Measurements from ENCODE around the gene ADIG. TPM values are rescaled to one million over a fixed set of nuclear protein-coding genes. Genes with fewer than 3 reads are reported as not detected.

ADIG gene
- not detected in 2 replicates for total RNA-seq

DNA sequence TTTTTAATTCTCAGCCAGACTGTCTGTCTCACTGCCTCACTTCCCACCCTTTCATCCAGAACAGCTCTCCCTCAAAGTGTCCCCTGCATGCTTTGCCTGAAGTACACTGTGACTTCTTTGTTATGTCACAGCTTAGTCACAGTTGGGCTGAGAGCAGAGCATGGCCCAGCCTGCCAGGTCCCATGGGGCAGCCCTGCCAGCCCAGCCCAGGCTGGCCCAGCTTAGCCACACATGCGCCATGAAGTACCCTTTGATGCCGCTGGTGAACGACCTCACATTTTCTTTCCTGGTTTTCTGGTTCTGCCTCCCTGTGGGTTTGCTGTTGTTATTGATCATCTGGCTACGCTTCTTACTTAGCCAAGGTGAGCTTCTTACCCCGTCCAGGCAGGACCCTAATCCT, at the start of gene ADIG:
Gene ADIG, plus strand, starts transcription at position 185 of the 400 bp plus-strand sequence. Its CDS starts 54 bp downstream, at position 239.

GRCh38 chr20:38601216-38602184, 20.5 kb downstream of the ADIG start, which contains the start of gene ARHGAP40:
Gene ARHGAP40, plus strand, starts transcription at chr20:38601809.

Other genes starting within 250 kb of the ADIG start
- gene LBP, start 234.7 kb upstream of the ADIG start, total RNA-seq: 0.11 TPM in 1 of 2 replicates, not detected in the other
- 7.1 and 9.2 TPM in 2 replicates for gene SNHG17, start 145.9 kb upstream of the ADIG start, total RNA-seq
- gene RALGAPB, start 108.4 kb upstream of the ADIG start, total RNA-seq: 39.7 and 44.9 TPM in 2 replicates
- 15.1 and 16.5 TPM in 2 replicates for gene ARHGAP40, start 20.6 kb downstream of the ADIG start, total RNA-seq
- gene SLC32A1, start 143.3 kb downstream of the ADIG start, total RNA-seq: not detected in 2 replicates
- gene ACTR5, start 167.3 kb downstream of the ADIG start, total RNA-seq: 5.1 and 8.8 TPM in 2 replicates
- gene PPP1R16B, start 224.5 kb downstream of the ADIG start, total RNA-seq: under 0.01 TPM in 2 replicates